ENCODE data around the gene OR52A5.
"Not testable (repeated sequence)": the region's sequence is repeated elsewhere in the genome, so short reads cannot be mapped to it uniquely, and the experiment has no call there.

The OR52A5 gene

GRCh38 chr11:5137996-5138395 is at the start of gene OR52A5:
TSS of gene OR52A5 (minus strand) at chr11:5138356. CDS start at chr11:5132642, 5,714 bp downstream.
- no peak within 1 kb of the TSS for H3K4me3 ChIP-seq
- TF ChIP-seq CTCF (IDR thresholded peaks at IDR 0.05), result no peak
- no peak for DNase-seq (ENCODE audit: low spot score)
- no peak within 1 kb of the TSS for H3K27ac ChIP-seq

GRCh38 chr11:5178046-5178837 is 40.1 kb upstream of the OR52A5 start:
- H3K27ac ChIP-seq, result no peak overlapping the region
- no peak for TF ChIP-seq CTCF (IDR thresholded peaks at IDR 0.05)
- H3K4me3 ChIP-seq, result no peak overlapping the region
- no peak for DNase-seq (ENCODE audit: low spot score)

- Histone ChIP-seq H3K4me3 (no peak overlapping the region), H3K27ac (no peak overlapping the region)
- DNase-seq (ENCODE audit: low spot score), result no peak
- TF ChIP-seq CTCF (IDR thresholded peaks at IDR 0.05), result no peak
Measured at GRCh38 chr11:5174934-5175333, 36.8 kb upstream of the OR52A5 start.

- DNase-seq (ENCODE audit: low spot score), result no peak
- Histone ChIP-seq H3K27ac (no peak overlapping the region), H3K4me3 (no peak overlapping the region)
- no peak for TF ChIP-seq CTCF (IDR thresholded peaks at IDR 0.05)
Measured at GRCh38 chr11:5171856-5172255, 33.7 kb upstream of the OR52A5 start.

- H3K4me3 ChIP-seq; H3K27ac ChIP-seq; DNase-seq (ENCODE audit: low spot score): not testable (repeated sequence)
Measured at GRCh38 chr11:5165898-5166297, 27.7 kb upstream of the OR52A5 start.

- not testable (repeated sequence) for H3K27ac ChIP-seq; H3K4me3 ChIP-seq; DNase-seq (ENCODE audit: low spot score)
Measured at GRCh38 chr11:5164807-5165206, 26.7 kb upstream of the OR52A5 start.

- DNase-seq (ENCODE audit: low spot score); H3K4me3 ChIP-seq; H3K27ac ChIP-seq: not testable (repeated sequence)
Measured at GRCh38 chr11:5161045-5161444, 22.9 kb upstream of the OR52A5 start.

GRCh38 chr11:5160217-5160616 is 22.1 kb upstream of the OR52A5 start:
- H3K4me3 ChIP-seq; DNase-seq (ENCODE audit: low spot score); H3K27ac ChIP-seq: not testable (repeated sequence)

GRCh38 chr11:5159806-5160205 is 21.6 kb upstream of the OR52A5 start:
- Histone ChIP-seq H3K4me3 (no peak overlapping the region), H3K27ac (no peak overlapping the region)
- no peak for TF ChIP-seq CTCF (IDR thresholded peaks at IDR 0.05)
- DNase-seq (ENCODE audit: low spot score), result no peak

All from coronary artery (tissue), 2 donors.